Measurements from ENCODE around the gene CLEC10A. TPM values are rescaled to one million over a fixed set of nuclear protein-coding genes. Genes with fewer than 3 reads are reported as not detected.
"Not testable (repeated sequence)": the region's sequence is repeated elsewhere in the genome, so short reads cannot be mapped to it uniquely, and the experiment has no call there.

Gene CLEC10A, protein sequence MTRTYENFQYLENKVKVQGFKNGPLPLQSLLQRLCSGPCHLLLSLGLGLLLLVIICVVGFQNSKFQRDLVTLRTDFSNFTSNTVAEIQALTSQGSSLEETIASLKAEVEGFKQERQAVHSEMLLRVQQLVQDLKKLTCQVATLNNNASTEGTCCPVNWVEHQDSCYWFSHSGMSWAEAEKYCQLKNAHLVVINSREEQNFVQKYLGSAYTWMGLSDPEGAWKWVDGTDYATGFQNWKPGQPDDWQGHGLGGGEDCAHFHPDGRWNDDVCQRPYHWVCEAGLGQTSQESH
- total RNA-seq (2014; rRNA removed; shearing (Covaris generic)), result not detected in 2 replicates
- not detected in 2 replicates for polyA plus RNA-seq (2015; cell fraction: cytosol; rRNA removed)
- not detected in 2 replicates for polyA plus RNA-seq (2015; cell fraction: nucleus; rRNA removed)

DNA sequence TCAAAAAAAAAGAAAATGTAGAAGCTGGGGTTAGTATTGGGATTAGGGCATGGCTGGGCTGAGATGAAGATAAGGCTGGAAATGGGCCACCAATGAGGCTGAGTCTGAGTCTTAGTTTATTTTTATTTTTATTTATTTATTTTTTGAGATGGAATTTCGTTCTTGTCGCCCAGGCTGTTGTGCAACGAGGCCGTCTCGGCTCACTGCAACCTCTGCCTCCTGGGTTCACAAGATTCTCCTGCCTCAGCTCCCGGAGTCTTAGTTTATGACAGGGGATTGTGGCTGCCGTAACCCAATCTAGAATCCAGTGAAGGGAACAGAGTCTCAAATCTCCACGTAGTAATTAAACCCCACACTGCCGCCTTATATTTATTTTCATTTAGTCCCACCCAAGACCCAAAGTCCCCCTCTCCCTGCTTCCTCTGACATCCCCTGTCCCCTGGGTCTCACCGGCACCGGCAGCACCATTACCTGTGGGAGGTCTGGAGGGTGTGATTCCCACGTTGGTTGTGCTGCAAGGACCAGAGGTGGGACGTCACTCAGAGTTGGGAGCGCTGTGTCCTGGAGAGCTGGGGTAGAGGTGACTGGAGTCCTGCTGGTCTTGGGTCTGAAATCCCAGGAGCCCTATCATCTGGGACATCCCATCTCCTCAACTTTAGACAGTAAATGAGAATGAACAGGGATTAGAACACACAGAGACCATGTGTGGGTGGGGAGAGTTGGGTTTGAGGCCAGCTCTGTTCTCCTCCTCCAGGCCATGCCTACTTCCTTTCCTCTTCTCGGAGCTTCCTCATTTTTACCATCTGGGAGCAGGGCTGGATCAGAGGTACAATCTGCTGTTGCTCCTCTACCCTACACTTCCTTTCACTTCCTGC, at the start of gene CLEC10A:
TSS of gene CLEC10A (minus strand) at position 671 of the 875 bp plus-strand sequence. CDS start 1,439 bp downstream, outside the sequence.
- DNase-seq (ENCODE audit: low read depth), result no peak

GRCh38 chr17:7129311-7129710, 49.3 kb upstream of the CLEC10A start:
- DNase-seq (ENCODE audit: low read depth), result no peak

GRCh38 chr17:7128160-7128559, 48.1 kb upstream of the CLEC10A start:
- no peak for DNase-seq (ENCODE audit: low read depth)

DNA sequence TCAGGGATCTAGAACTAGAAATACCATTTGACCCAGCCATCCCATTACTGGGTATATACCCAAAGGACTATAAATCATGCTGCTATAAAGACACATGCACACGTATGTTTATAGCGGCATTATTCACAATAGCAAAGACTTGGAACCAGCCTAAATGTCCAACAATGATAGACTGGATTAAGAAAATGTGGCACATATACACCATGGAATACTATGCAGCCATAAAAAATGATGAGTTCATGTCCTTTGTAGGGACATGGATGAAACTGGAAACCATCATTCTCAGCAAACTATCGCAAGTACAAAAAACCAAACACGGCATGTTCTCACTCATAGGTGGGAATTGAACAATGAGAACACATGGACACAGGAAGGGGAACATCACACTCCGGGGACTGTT, 47.5 kb upstream of the CLEC10A start:
- DNase-seq (ENCODE audit: low read depth), result not testable (repeated sequence)

DNA sequence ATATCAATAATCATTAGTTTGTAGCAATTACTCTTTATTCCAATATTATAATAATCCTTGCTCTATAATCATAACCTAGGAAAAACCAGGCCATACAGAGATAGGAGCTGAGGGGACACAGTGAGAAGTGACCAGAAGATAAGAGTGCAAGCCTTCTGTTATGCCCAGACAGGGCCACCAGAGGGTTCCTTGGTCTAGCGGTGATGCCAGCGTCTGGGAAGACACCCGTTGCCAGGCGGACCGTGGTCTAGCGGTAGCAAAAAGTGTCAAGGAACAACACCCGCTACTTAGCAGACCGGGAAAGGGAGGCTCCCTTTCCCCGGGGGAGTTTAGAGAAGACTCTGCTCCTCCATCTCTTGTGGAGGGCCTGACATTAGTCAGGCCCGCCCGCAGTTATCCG, 46.3 kb upstream of the CLEC10A start:
- DNase-seq (ENCODE audit: low read depth), result not testable (repeated sequence)

DNA sequence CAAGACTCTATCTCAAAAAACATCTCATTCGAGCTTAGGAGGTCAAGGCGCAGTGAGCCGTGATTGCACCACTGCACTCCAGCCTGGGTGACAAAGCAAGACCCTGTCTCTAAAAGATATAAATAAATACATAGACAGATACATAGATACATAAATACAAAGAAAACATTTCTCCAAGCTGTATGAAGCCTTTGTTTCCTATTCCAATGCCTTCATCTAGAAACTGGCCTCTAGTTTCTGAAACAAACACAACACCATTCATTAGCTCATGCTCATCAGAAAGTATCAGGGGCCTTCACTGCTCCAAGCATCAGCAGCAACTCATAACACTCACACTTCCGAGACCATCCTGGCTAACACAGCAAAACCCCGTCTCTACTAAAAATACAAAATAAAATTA, 44.9 kb upstream of the CLEC10A start:
- DNase-seq (ENCODE audit: low read depth), result no peak

GRCh38 chr17:7123844-7124243, 43.8 kb upstream of the CLEC10A start:
- DNase-seq (ENCODE audit: low read depth), result no peak

DNA sequence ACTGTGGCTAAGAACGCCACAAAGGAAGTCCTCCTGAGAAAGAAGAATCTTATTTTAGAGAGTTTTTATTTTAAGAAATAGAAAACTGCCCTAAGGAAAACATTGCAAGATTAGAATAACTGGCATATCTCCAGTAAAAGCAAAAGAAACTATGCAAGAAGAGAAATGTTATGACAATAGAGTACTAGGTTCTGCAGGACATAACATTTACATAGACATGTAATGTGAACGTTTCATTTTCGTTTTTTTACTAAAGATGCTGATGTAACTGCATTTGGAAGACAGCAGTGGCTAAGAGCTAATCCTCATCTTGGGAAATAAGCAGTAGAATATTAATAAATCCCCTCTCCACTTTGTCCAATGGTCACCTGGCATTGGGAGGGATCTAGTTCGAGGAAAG, 42.3 kb upstream of the CLEC10A start:
- DNase-seq (ENCODE audit: low read depth), result no peak

- DNase-seq (ENCODE audit: low read depth), result not testable (repeated sequence)
Measured at GRCh38 chr17:7120635-7121034, 40.6 kb upstream of the CLEC10A start.

DNA sequence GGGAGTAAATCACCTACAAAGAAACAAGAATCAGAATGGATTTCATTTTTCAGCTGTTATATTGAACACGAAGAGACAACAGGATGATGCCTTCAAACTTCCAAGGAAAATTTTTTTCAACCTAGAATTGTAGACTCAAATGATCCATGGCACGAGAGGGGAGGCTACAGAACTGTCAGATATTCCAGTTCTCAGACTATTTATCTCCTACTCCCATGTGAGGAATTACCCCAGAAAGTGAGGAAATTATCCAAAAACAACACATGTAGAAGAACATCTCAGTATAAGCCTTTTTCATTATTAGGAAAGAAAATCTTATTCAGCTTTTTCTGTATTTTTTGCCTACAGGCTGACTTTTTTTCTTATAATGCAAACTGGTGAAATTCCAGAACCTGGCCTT, 40.1 kb upstream of the CLEC10A start:
- DNase-seq (ENCODE audit: low read depth), result no peak

GRCh38 chr17:7119314-7119713, 39.3 kb upstream of the CLEC10A start:
- DNase-seq (ENCODE audit: low read depth), result no peak

DNA sequence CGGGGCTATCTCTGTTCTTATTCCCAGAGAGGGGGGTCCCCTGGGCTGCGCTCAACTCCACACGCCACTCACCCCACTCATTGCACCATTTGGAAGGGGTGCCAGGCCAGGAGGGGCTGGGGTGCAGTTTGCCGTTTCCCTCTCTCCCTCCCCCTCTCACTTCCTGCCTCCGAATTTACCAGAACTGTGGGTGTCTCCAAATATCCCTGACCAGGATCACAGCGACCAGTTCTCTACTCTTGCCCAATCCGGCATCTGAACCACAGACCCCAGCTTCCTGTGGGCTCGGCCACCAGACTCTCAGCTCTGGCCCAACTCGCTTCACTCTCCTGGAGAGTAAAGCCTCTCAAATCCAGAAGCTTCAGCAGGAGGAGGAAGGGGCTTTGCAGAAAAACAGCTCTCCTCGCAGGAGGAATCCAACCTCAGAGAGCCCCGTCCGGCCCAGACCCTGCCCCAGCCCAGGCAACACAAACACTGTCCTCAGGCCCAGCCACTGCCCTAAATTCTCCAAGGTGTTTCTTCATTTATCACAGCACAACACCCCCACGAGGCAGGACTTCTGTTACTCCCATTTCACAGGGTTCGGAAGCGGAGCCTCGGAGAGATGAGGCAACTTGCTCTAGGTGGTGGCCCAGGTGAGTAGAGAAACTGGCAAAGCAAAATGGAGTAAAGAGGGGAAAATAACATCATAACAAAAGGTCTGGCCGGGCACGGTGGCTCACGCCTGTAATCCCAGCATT, 35.0 kb upstream of the CLEC10A start:
- no peak for DNase-seq (ENCODE audit: low read depth)

DNA sequence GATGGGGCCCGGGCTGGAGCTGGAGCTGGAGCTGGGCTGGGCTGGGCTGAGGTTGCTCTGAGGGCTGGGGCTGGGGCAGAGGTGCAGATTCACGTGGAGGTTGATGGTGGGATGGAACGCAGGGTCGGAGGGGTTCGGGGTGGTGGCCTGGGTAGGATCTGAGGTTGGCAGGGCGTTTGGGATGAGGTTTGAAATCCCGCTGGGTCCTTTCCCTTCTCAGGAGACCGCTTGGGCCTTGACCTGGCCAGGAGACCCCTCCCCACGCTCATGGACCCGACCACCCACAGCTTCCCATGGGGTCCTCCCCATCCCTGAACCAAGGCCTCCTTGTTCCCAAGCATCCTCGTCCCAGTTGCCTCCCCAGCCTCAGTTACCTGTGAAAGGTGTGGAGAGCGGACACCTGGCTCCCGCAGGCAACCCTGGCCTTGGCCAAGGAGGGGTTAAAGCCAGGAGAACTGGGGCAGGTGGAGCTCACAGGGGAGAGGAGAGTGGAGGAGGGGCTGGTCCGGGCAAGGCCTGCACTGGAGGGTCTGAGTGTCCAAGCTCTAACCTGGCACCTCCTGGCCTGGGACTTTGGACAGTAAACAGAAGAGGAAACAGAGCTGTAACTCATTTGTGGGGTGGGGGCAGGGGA, 34.3 kb upstream of the CLEC10A start, which contains the start of gene ASGR2:
TSS of gene ASGR2 (minus strand) at position 582 of the 634 bp plus-strand sequence. CDS start 582 bp downstream, outside the sequence.
- DNase-seq (ENCODE audit: low read depth), result no peak

DNA sequence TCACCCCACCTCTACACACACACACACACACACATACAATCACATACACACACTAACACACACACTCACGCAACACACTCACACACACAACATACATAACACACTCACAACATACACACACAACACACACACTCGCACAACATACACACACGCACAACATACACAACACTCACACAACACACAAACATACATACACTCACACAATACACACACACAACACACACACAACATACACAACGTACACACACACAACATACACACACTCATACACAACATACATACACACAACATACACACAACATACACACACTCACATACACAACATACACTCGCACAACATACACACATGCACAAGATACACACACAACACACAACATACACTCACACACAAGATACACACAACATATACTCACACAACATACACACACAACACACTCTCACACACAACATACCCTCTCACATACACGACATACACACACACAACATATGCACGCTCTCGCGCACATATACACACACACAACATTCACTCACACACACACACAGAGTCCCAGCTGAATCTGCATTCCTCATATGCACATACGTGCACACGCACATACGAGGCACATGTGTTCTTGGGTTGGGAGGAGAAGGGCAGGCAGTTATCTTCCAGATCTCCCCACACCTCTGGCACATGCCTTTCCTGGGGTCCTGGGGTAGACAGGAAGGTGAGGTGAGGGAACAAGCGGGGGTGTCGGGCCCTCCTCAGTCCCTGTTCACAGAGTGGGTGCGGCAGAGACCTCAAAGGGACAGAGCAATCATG, 33.4 kb upstream of the CLEC10A start:
- DNase-seq (ENCODE audit: low read depth), result no peak

DNA sequence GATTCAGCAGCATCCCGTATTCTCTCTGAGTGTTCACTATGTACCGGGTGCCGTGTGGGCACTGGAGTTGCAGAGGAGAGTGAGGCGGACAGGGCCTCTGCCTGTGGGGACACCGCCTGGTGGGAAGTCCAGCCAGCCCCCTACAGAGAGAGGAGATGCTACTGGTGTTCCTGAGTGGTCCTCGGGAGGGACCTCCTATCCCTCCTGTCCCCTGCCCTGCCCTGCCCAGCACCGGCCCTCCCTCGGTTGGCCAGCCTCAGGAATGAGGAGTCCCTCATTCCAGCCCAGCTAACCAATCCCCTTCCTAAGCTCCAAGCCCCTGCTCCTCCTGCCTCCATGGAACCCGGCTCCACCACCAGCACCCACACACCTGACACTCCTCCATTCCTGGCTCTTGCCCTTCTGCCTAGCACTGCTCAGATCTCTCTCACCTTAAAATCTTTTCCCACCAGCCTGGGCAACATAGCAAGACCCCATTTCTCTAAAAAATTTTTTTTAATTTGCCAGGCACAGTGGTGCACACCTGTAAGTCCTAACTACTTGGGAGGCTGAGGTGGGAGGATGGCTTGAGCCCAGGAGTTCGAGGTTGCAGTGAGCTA, 32.6 kb upstream of the CLEC10A start:
- DNase-seq (ENCODE audit: low read depth), result no peak

DNA sequence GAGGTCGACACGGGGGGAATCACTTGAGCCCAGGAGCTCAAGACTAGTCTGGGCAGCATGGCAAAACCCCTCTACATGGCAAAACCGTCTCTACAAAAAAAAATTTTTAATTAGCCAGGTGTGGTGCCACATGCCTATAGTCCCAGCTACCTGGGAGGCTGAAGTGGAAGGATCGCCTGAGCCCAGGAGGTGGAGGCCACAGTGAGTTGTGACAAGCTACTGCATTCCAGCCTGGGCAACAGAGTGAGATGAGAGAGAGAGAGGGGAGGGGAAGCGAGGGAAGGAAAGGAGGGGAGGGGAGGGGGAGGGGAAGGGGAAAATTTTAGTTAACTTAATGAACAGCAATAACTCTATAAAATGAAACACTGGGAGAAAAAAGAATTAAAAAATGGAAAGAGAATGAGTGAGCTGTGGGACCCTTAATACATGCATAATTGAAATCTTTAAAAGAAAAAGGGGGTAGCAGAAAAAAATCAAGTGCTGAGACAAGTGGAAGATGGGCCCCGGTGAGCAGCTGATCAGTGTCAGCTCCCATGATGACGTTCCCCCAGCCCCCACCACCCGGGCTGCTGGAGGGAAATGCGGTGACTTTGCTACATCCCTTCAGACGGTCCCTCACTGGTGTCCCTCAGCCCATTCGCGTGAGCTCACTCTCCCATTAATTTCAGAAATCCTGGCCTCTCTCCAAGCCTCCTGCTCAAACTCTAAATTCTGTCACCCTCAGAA, 31.9 kb upstream of the CLEC10A start:
- no peak for DNase-seq (ENCODE audit: low read depth)

DNA sequence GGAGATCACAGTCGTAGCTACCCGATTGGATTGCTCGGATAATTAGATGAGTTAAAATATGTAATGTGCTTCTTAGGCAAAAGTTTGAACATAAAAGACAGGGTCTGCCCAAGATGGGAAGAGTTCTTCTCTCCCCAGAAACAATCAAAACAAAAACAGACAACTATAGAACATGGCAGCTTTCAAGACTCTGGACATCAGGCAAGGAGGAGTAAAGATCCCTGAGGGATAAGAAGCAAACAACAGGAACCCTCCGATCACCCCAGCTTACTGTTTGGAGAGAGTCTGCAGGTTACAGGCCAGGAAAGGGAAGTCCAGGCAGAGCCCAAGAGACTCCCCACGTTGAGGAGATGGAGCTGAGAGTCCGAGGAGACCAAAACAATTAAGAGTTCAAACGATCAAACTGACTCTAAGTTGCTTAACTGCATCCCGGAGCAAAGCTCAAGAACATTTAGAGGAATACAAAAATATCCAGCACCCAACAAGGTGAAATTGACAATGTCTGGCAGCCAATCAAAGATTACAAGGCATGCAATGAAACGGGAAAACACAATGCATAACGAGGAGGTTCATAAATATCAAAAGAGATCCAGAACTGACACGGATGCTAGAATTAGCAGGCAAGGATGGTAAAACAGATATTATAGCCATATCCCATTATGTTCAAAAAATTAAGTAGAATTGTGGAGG, 30.7 kb upstream of the CLEC10A start:
- DNase-seq (ENCODE audit: low read depth), result no peak

Measured in HT1080 (cell line).